ENCODE measurements around the gene HYAL3. TPM values are rescaled to one million over a fixed set of nuclear protein-coding genes. Genes with fewer than 3 reads are reported as not detected.
"Not testable (repeated sequence)": the region's sequence is repeated elsewhere in the genome, so short reads cannot be mapped to it uniquely, and the experiment has no call there.

Gene HYAL3
- total and polyA plus RNA-seq, 2 donors (not counting 1 experiment from before 2014, with no cell fraction given): 3.2 to 7.4 TPM

GRCh38 chr3:50288387-50289007, 10.7 kb downstream of the HYAL3 start:
- Histone ChIP-seq H3K4me3 (replicated peaks in 1 of 4; ENCODE audit: control extremely low read depth in 1 of 4, insufficient read depth in 1 of 4, low read depth in 3 of 4, low read length in 4 of 4) (no peak overlapping the region), H3K27ac (ENCODE audit: insufficient read depth, low read length) (no peak overlapping the region), H3K79me2 (ENCODE audit: control insufficient read depth, insufficient read depth, low read length) (peaks cover 19% of the 10 kb centered on the region), H3K36me3 (ENCODE audit: control insufficient read depth, insufficient read depth, low read length) (peaks cover 14% of the 10 kb centered on the region), H4K20me1 (ENCODE audit: control insufficient read depth, extremely low read depth, insufficient read depth, low read length) (no peaks in the 10 kb centered on the region), H3K4me1 (ENCODE audit: control insufficient read depth, extremely low read depth, insufficient read depth, low read length) (peaks cover 5% of the 10 kb centered on the region), H3K9ac (ENCODE audit: insufficient read depth, low read length) (no peak overlapping the region), H2AFZ (ENCODE audit: low read length) (no peak overlapping the region), H3K9me3 (ENCODE audit: control insufficient read depth, insufficient read depth, low read depth, low read length) (no peaks in the 10 kb centered on the region), H3K27me3 (ENCODE audit: control insufficient read depth, insufficient read depth, low read length) (no peaks in the 10 kb centered on the region), H3K4me2 (ENCODE audit: extremely low read depth, insufficient read depth, low read length) (no peak overlapping the region)
- no peak for TF ChIP-seq EZH2 (IDR thresholded peaks at IDR 0.05; ENCODE audit: low read length, missing control alignments)
- TF ChIP-seq CTCF (conservative IDR thresholded peaks at IDR 0.05 in 1 of 2, IDR thresholded peaks at IDR 0.05 in 1 of 2; ENCODE audit: low read depth in 1 of 2, low read length in 2 of 2): no peak
- DNase-seq (ENCODE audit: low read depth in 2 of 2): no peak

GRCh38 chr3:50287262-50287661, 11.9 kb downstream of the HYAL3 start:
- H2AFZ ChIP-seq (ENCODE audit: low read length): no peak overlapping the region
- peaks cover 19% of the 10 kb centered on the region for H3K79me2 ChIP-seq (ENCODE audit: control insufficient read depth, insufficient read depth, low read length)
- H3K4me1 ChIP-seq (ENCODE audit: control insufficient read depth, extremely low read depth, insufficient read depth, low read length): no peaks in the 10 kb centered on the region
- no peak overlapping the region for H3K4me3 ChIP-seq (replicated peaks in 1 of 4; ENCODE audit: control extremely low read depth in 1 of 4, insufficient read depth in 1 of 4, low read depth in 3 of 4, low read length in 4 of 4)
- H3K27me3 ChIP-seq (ENCODE audit: control insufficient read depth, insufficient read depth, low read length): no peaks in the 10 kb centered on the region
- DNase-seq (ENCODE audit: low read depth in 2 of 2): no peak
- H3K27ac ChIP-seq (ENCODE audit: insufficient read depth, low read length): no peak overlapping the region
- no peaks in the 10 kb centered on the region for H3K9me3 ChIP-seq (ENCODE audit: control insufficient read depth, insufficient read depth, low read depth, low read length)
- H3K36me3 ChIP-seq (ENCODE audit: control insufficient read depth, insufficient read depth, low read length): peaks cover 14% of the 10 kb centered on the region
- H3K4me2 ChIP-seq (ENCODE audit: extremely low read depth, insufficient read depth, low read length): no peak overlapping the region
- H4K20me1 ChIP-seq (ENCODE audit: control insufficient read depth, extremely low read depth, insufficient read depth, low read length): no peaks in the 10 kb centered on the region
- H3K9ac ChIP-seq (ENCODE audit: insufficient read depth, low read length): no peak overlapping the region
- TF ChIP-seq CTCF (conservative IDR thresholded peaks at IDR 0.05 in 1 of 2, IDR thresholded peaks at IDR 0.05 in 1 of 2; ENCODE audit: low read depth in 1 of 2, low read length in 2 of 2): no peak
- TF ChIP-seq EZH2 (IDR thresholded peaks at IDR 0.05; ENCODE audit: low read length, missing control alignments): no peak

GRCh38 chr3:50286322-50287227, 12.6 kb downstream of the HYAL3 start:
- TF ChIP-seq EZH2 (IDR thresholded peaks at IDR 0.05; ENCODE audit: low read length, missing control alignments) (no peak), CTCF (conservative IDR thresholded peaks at IDR 0.05 in 1 of 2, IDR thresholded peaks at IDR 0.05 in 1 of 2; ENCODE audit: low read depth in 1 of 2, low read length in 2 of 2) (no peak)
- Histone ChIP-seq H3K9ac (ENCODE audit: insufficient read depth, low read length) (no peak overlapping the region), H3K9me3 (ENCODE audit: control insufficient read depth, insufficient read depth, low read depth, low read length) (no peaks in the 10 kb centered on the region), H3K79me2 (ENCODE audit: control insufficient read depth, insufficient read depth, low read length) (peaks cover 15% of the 10 kb centered on the region), H3K27me3 (ENCODE audit: control insufficient read depth, insufficient read depth, low read length) (no peaks in the 10 kb centered on the region), H3K27ac (ENCODE audit: insufficient read depth, low read length) (no peak overlapping the region), H3K36me3 (ENCODE audit: control insufficient read depth, insufficient read depth, low read length) (peaks cover 14% of the 10 kb centered on the region), H3K4me3 (replicated peaks in 1 of 4; ENCODE audit: control extremely low read depth in 1 of 4, insufficient read depth in 1 of 4, low read depth in 3 of 4, low read length in 4 of 4) (no peak overlapping the region), H3K4me2 (ENCODE audit: extremely low read depth, insufficient read depth, low read length) (no peak overlapping the region), H3K4me1 (ENCODE audit: control insufficient read depth, extremely low read depth, insufficient read depth, low read length) (no peaks in the 10 kb centered on the region), H4K20me1 (ENCODE audit: control insufficient read depth, extremely low read depth, insufficient read depth, low read length) (no peaks in the 10 kb centered on the region), H2AFZ (ENCODE audit: low read length) (no peak overlapping the region)
- no peak for DNase-seq (ENCODE audit: low read depth in 2 of 2)

GRCh38 chr3:50284121-50284520, 15.1 kb downstream of the HYAL3 start:
- not testable (repeated sequence) for H3K79me2 ChIP-seq (ENCODE audit: control insufficient read depth, insufficient read depth, low read length); H3K36me3 ChIP-seq (ENCODE audit: control insufficient read depth, insufficient read depth, low read length); H3K27ac ChIP-seq (ENCODE audit: insufficient read depth, low read length); H3K27me3 ChIP-seq (ENCODE audit: control insufficient read depth, insufficient read depth, low read length); H3K4me2 ChIP-seq (ENCODE audit: extremely low read depth, insufficient read depth, low read length); H3K9ac ChIP-seq (ENCODE audit: insufficient read depth, low read length); H3K4me3 ChIP-seq (replicated peaks in 1 of 4; ENCODE audit: control extremely low read depth in 1 of 4, insufficient read depth in 1 of 4, low read depth in 3 of 4, low read length in 4 of 4); H2AFZ ChIP-seq (ENCODE audit: low read length); H3K9me3 ChIP-seq (ENCODE audit: control insufficient read depth, insufficient read depth, low read depth, low read length); DNase-seq (ENCODE audit: low read depth in 2 of 2); H3K4me1 ChIP-seq (ENCODE audit: control insufficient read depth, extremely low read depth, insufficient read depth, low read length); H4K20me1 ChIP-seq (ENCODE audit: control insufficient read depth, extremely low read depth, insufficient read depth, low read length)

Data from fibroblast of lung (primary cell).